ENCODE results near the gene DPP6.

GRCh38 chr7:154837622-154838021 is 785.4 kb downstream of the DPP6 start:
- no peak for TF ChIP-seq CTCF (IDR thresholded peaks at IDR 0.05)
- no peak for TF ChIP-seq POLR2A (IDR thresholded peaks at IDR 0.05)

All from Peyer's patch (tissue), 4 donors.